NCI-H146 treated with DMSO at 0.1 percent for 48 hours (cell line): ENCODE measurements around the gene VAMP8.
"Not testable (repeated sequence)": the region's sequence is repeated elsewhere in the genome, so short reads cannot be mapped to it uniquely, and the experiment has no call there.

Experiments used
- DNase-seq: peaks from one replicate; lab custom pipeline; 2025; ENCODE audit not compliant: unreplicated experiment; lab: John Stamatoyannopoulos, UW

VAMP8 gene

GRCh38 chr2:85597241-85597640, 19.9 kb downstream of the VAMP8 start:
- DNase-seq, result no peak

- no peak for DNase-seq
Observed at GRCh38 chr2:85598594-85599340, 21.4 kb downstream of the VAMP8 start.

- DNase-seq, result no peak
Observed at GRCh38 chr2:85599468-85600234, 22.3 kb downstream of the VAMP8 start.

GRCh38 chr2:85600235-85600575, 22.8 kb downstream of the VAMP8 start:
- no peak for DNase-seq

- no peak for DNase-seq
Observed at GRCh38 chr2:85600951-85601770, 23.8 kb downstream of the VAMP8 start.

GRCh38 chr2:85601771-85602475, 24.5 kb downstream of the VAMP8 start:
- no peak for DNase-seq

GRCh38 chr2:85602476-85603234, 25.3 kb downstream of the VAMP8 start, which contains the start of gene TMEM150A:
TMEM150A (minus strand) TSS chr2:85602698; CDS start chr2:85601948, 750 bp downstream.
- DNase-seq, result peak; percentile 76

- DNase-seq, result not testable (repeated sequence)
Observed at GRCh38 chr2:85604133-85604444, 26.7 kb downstream of the VAMP8 start.

- DNase-seq, result no peak
Observed at GRCh38 chr2:85604568-85605339, 27.4 kb downstream of the VAMP8 start.

- no peak for DNase-seq
Observed at GRCh38 chr2:85605406-85606115, 28.2 kb downstream of the VAMP8 start.

GRCh38 chr2:85606116-85606455, 28.7 kb downstream of the VAMP8 start:
- DNase-seq, result no peak

GRCh38 chr2:85607268-85608215, 30.2 kb downstream of the VAMP8 start:
- DNase-seq, result no peak

- DNase-seq, result no peak
Observed at GRCh38 chr2:85611217-85611704, 33.9 kb downstream of the VAMP8 start.

- DNase-seq, result peak; percentile 70
Observed at GRCh38 chr2:85611705-85612587, 34.6 kb downstream of the VAMP8 start, which contains the start of gene C2orf68. C2orf68 (minus strand) TSS chr2:85612066; CDS start chr2:85611984, 82 bp downstream.

GRCh38 chr2:85613717-85614515, 36.5 kb downstream of the VAMP8 start:
- no peak for DNase-seq

- not testable (repeated sequence) for DNase-seq
Observed at GRCh38 chr2:85614757-85615156, 37.4 kb downstream of the VAMP8 start.
